ENCODE measurements around the gene PRKN. TPM values are rescaled to one million over a fixed set of nuclear protein-coding genes. Genes with fewer than 3 reads are reported as not detected.

Gene PRKN
- total and polyA plus RNA-seq, 9 of the 15 experiments (the other 6 are each of a cell fraction or from before 2014, with no cell fraction given): 0.03 to 0.96 (median 0.15) TPM; not detected in 2

DNA sequence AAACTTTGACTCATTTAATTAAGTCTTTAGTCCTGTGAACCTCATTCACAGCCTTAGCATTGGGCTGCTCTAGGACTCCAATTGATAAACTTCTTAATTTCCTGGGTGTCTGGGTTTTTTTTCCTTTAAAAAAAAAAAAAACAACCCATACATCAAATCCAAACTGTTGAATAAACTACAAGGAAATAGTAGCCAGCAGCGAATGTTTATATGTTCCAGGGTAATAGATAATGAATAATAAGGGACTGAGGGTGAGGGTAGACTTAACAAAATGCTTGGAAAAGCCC lies 890.2 kb downstream of the PRKN start:
- intact Hi-C loops (cut with micrococcal nuclease): no loop called here
- POLR2A ChIA-PET: interaction anchor here (0.6 kb wide), 1 partner anchor 9 kb away, joined by 3 read pairs; no protein-coding TSS in a partner anchor
- BruUV-seq (replicated peaks): no TSS peak
- TF ChIP-seq HMG20A (CRISPR knock-in tag; conservative IDR thresholded peaks at IDR 0.05) (no peak), NFIC (IDR thresholded peaks at IDR 0.05) (no peak), BMI1 (IDR thresholded peaks at IDR 0.05; ENCODE audit: low read length) (no peak), SNAPC5 (CRISPR knock-in tag; IDR thresholded peaks at IDR 0.05) (no peak), KDM1A (IDR thresholded peaks at IDR 0.05) (no peak), ZNF77 (CRISPR knock-in tag; IDR thresholded peaks at IDR 0.05) (no peak), RNF219 (CRISPR knock-in tag; IDR thresholded peaks at IDR 0.05) (no peak), ZNF780A (CRISPR knock-in tag; IDR thresholded peaks at IDR 0.05) (no peak), E2F3 (CRISPR knock-in tag; IDR thresholded peaks at IDR 0.05) (no peak), KDM4B (IDR thresholded peaks at IDR 0.05; ENCODE audit: borderline replicate concordance in 2 of 2, low read depth in 1 of 2) (no peak), MCM3 (IDR thresholded peaks at IDR 0.05) (no peak), MITF (IDR thresholded peaks at IDR 0.05) (no peak), ZNF445 (CRISPR knock-in tag; IDR thresholded peaks at IDR 0.05; ENCODE audit: low read depth) (no peak), NCOA2 (IDR thresholded peaks at IDR 0.05; ENCODE audit: partially characterized antibody in 2 of 2) (no peak)
- TF ChIP-seq, protein P1, sequence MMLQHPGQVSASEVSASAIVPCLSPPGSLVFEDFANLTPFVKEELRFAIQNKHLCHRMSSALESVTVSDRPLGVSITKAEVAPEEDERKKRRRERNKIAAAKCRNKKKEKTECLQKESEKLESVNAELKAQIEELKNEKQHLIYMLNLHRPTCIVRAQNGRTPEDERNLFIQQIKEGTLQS (IDR thresholded peaks at IDR 0.05): no peak
- TF ChIP-seq, protein P1 (CRISPR knock-in tag; conservative IDR thresholded peaks at IDR 0.05): no peak
- TF ChIP-seq, protein P2, sequence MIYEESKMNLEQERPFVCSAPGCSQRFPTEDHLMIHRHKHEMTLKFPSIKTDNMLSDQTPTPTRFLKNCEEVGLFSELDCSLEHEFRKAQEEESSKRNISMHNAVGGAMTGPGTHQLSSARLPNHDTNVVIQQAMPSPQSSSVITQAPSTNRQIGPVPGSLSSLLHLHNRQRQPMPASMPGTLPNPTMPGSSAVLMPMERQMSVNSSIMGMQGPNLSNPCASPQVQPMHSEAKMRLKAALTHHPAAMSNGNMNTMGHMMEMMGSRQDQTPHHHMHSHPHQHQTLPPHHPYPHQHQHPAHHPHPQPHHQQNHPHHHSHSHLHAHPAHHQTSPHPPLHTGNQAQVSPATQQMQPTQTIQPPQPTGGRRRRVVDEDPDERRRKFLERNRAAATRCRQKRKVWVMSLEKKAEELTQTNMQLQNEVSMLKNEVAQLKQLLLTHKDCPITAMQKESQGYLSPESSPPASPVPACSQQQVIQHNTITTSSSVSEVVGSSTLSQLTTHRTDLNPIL (CRISPR knock-in tag; IDR thresholded peaks at IDR 0.05): no peak
- TF ChIP-seq, protein P3, sequence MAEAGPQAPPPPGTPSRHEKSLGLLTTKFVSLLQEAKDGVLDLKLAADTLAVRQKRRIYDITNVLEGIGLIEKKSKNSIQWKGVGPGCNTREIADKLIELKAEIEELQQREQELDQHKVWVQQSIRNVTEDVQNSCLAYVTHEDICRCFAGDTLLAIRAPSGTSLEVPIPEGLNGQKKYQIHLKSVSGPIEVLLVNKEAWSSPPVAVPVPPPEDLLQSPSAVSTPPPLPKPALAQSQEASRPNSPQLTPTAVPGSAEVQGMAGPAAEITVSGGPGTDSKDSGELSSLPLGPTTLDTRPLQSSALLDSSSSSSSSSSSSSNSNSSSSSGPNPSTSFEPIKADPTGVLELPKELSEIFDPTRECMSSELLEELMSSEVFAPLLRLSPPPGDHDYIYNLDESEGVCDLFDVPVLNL (CRISPR knock-in tag; IDR thresholded peaks at IDR 0.05; ENCODE audit: low read depth): no peak

More for the DNA sequence above, 890.2 kb downstream of the PRKN start:
- no peak for DNase-seq (ENCODE audit: extremely low read depth in 1 of 4, low spot score in 3 of 4)
- Histone ChIP-seq H3K9me1 (ENCODE audit: control insufficient read depth, insufficient read depth, low read length) (no peaks in the 10 kb centered on the region), H3K79me2 (ENCODE audit: control insufficient read depth, insufficient read depth, low read length) (no peaks in the 10 kb centered on the region), H3K4me3 (no peak overlapping the region), H3K4me1 (replicated peaks in 1 of 2; ENCODE audit: control insufficient read depth in 2 of 2, insufficient read depth in 2 of 2, low read length in 2 of 2) (no peaks in the 10 kb centered on the region), H3K27ac (ENCODE audit: extremely low read depth, low read depth, low read length) (no peak overlapping the region), H3K9me3 (replicated peaks; ENCODE audit: control insufficient read depth, insufficient read depth, low read depth, low read length) (no peaks in the 10 kb centered on the region), H3K9ac (ENCODE audit: insufficient read depth in 1 of 2, low read depth in 2 of 2, low read length in 2 of 2) (no peak overlapping the region), H3K27me3 (ENCODE audit: control insufficient read depth in 2 of 2, insufficient read depth in 2 of 2, low read length in 2 of 2) (peaks cover 26 to 42% of the 10 kb centered on the region in 2 experiments; a peak in 4 of 5 replicates), H3K36me3 (ENCODE audit: control insufficient read depth, insufficient read depth, low read length) (no peaks in the 10 kb centered on the region), H4K20me1 (replicated peaks; ENCODE audit: control insufficient read depth, insufficient read depth, low read length) (no peaks in the 10 kb centered on the region), H3K4me2 (ENCODE audit: insufficient read depth, low read length) (no peak overlapping the region), H2AFZ (ENCODE audit: low read depth, low read length) (no peak overlapping the region)
- CTCF ChIA-PET (ENCODE audit: low intra/inter-chr PET ratio): no interaction called here
- no peak for FAIRE-seq
- in situ Hi-C loops (cut with MboI): no loop called here
- 5% methylated on average over 1 of the region's 1 CpG for WGBS (ENCODE audit: insufficient coverage, low coverage, missing lambda C conversion rate)
- no peak for ATAC-seq
